ENCODE results near the gene HABP2.

The HABP2 gene

DNA sequence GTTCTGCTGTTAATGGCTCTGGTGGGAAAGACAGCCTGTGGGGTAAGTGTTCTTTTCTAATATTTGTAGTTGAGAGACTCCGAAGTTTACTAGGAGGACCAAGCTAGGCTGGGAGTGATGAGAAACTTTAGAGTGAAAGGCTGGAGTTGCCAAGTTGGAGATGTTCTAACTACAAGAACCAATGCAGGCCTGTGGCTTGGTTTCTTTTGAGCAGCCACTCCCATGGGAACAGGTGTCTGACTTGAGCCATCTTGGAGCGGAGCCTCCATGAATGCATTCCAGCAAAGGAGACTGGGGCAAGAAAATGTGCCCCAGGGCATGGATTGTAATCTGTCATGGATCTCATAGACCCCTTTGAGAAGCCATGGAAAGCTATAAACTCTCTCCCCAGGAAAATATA, 296 bp downstream of the HABP2 start:
- H3K4me3 ChIP-seq (ENCODE audit: low read depth, low read length) = no peak overlapping the region
- DNase-seq (ENCODE audit: low read depth) = no peak
- TF ChIP-seq, protein P1, sequence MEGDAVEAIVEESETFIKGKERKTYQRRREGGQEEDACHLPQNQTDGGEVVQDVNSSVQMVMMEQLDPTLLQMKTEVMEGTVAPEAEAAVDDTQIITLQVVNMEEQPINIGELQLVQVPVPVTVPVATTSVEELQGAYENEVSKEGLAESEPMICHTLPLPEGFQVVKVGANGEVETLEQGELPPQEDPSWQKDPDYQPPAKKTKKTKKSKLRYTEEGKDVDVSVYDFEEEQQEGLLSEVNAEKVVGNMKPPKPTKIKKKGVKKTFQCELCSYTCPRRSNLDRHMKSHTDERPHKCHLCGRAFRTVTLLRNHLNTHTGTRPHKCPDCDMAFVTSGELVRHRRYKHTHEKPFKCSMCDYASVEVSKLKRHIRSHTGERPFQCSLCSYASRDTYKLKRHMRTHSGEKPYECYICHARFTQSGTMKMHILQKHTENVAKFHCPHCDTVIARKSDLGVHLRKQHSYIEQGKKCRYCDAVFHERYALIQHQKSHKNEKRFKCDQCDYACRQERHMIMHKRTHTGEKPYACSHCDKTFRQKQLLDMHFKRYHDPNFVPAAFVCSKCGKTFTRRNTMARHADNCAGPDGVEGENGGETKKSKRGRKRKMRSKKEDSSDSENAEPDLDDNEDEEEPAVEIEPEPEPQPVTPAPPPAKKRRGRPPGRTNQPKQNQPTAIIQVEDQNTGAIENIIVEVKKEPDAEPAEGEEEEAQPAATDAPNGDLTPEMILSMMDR (IDR thresholded peaks at IDR 0.05; ENCODE audit: control insufficient read depth, extremely low read depth, insufficient read depth) = no peak

GRCh38 chr10:113554214-113554613, 1.4 kb downstream of the HABP2 start:
- TF ChIP-seq, protein P1 (IDR thresholded peaks at IDR 0.05; ENCODE audit: control insufficient read depth, extremely low read depth, insufficient read depth) = no peak
- no peak for DNase-seq (ENCODE audit: low read depth)
- no peak overlapping the region for H3K4me3 ChIP-seq (ENCODE audit: low read depth, low read length)

GRCh38 chr10:113555245-113555644, 2.4 kb downstream of the HABP2 start:
- no peak overlapping the region for H3K4me3 ChIP-seq (ENCODE audit: low read depth, low read length)
- TF ChIP-seq, protein P1 (IDR thresholded peaks at IDR 0.05; ENCODE audit: control insufficient read depth, extremely low read depth, insufficient read depth) = no peak
- DNase-seq (ENCODE audit: low read depth) = no peak

DNA sequence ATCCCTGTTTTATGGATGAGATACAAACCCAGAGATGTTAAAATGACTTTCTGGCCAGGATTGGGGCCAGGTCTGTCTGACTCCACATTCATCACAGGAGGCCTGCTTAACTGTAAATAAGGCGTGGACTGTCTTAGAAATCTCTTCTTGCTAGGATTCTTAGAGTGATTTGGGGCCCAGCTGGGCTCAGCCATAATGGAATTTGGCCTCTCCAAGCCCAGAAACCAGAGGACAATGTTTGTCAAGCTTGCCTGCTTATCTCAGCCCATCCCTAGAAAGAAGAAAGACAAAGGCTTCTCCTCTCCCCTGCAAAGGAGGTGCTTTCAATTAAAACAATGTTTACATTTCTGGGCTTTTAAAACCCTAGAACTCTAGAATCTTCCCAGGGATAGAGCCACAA, 2.9 kb downstream of the HABP2 start:
- H3K4me3 ChIP-seq (ENCODE audit: low read depth, low read length) = no peak overlapping the region
- TF ChIP-seq, protein P1 (IDR thresholded peaks at IDR 0.05; ENCODE audit: control insufficient read depth, extremely low read depth, insufficient read depth) = no peak
- DNase-seq (ENCODE audit: low read depth) = no peak

- TF ChIP-seq, protein P1 (IDR thresholded peaks at IDR 0.05; ENCODE audit: control insufficient read depth, extremely low read depth, insufficient read depth) = no peak
- H3K4me3 ChIP-seq (ENCODE audit: low read depth, low read length) = no peak overlapping the region
- DNase-seq (ENCODE audit: low read depth) = no peak
These were observed 4.6 kb downstream of the HABP2 start for GRCh38 chr10:113557424-113557862.

DNA sequence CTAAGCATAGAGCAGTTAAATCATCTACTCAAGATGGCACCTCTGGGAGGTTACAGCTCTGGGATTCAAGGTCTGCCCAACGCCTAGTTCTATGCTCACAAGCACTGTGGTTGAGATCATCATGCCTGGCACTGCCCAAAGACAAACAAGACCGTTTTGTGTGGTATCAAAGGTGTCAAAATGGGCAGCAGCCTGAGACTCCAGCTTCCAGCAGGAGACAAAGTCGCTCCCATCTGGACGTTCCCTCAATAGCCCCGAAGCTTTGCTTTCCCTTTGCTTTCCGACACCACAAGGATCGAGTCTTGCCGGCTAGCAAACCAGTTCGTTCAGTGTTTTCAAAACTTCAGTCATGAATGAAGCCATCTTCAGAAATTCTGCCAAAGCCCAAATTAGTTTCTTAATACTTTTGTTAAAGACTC, 5.1 kb downstream of the HABP2 start:
- TF ChIP-seq, protein P1 (IDR thresholded peaks at IDR 0.05; ENCODE audit: control insufficient read depth, extremely low read depth, insufficient read depth) = no peak

GRCh38 chr10:113560071-113560470, 7.2 kb downstream of the HABP2 start:
- TF ChIP-seq, protein P1 (IDR thresholded peaks at IDR 0.05; ENCODE audit: control insufficient read depth, extremely low read depth, insufficient read depth) = no peak

More for the DNA sequence above, 5.1 kb downstream of the HABP2 start:
- H3K4me3 ChIP-seq (ENCODE audit: low read depth, low read length) = no peak overlapping the region
- DNase-seq (ENCODE audit: low read depth) = no peak

More at GRCh38 chr10:113560071-113560470, 7.2 kb downstream of the HABP2 start:
- H3K4me3 ChIP-seq (ENCODE audit: low read depth, low read length) = no peak overlapping the region
- no peak for DNase-seq (ENCODE audit: low read depth)

Data from LNCaP clone FGC (cell line).